ENCODE measurements around the gene NUP58.

NUP58 gene

DNA sequence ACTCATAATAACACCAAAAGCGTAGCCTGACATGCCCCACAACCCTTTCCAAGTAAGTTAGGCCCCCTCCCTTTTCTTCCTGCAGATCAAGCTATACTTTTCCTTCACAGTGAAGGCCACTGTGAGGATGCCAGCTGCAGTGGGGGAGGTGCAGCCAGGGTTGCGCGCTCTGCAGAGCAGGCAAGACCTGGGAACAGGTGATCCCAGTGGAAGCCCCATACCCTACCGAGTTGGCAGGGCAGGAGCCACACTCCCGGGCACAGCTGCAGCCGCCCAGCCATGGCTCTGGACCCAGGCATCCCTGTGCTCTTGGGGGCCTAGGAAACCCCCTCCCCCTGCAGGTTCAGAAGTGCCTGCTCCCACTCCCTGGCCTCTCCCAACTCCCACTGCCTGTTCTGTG, 32.9 kb upstream of the NUP58 start:
- DNase-seq (ENCODE audit: low read depth in 1 of 2, low spot score in 1 of 2) = no peak
- Histone ChIP-seq H3K27me3 (ENCODE audit: insufficient read depth, poor library complexity, severe bottlenecking) (no peaks in the 10 kb centered on the region), H3K27ac (replicated peaks) (no peak overlapping the region), H3K4me3 (replicated peaks; ENCODE audit: insufficient read depth, low read length) (no peak overlapping the region)
- TF ChIP-seq, protein P1, sequence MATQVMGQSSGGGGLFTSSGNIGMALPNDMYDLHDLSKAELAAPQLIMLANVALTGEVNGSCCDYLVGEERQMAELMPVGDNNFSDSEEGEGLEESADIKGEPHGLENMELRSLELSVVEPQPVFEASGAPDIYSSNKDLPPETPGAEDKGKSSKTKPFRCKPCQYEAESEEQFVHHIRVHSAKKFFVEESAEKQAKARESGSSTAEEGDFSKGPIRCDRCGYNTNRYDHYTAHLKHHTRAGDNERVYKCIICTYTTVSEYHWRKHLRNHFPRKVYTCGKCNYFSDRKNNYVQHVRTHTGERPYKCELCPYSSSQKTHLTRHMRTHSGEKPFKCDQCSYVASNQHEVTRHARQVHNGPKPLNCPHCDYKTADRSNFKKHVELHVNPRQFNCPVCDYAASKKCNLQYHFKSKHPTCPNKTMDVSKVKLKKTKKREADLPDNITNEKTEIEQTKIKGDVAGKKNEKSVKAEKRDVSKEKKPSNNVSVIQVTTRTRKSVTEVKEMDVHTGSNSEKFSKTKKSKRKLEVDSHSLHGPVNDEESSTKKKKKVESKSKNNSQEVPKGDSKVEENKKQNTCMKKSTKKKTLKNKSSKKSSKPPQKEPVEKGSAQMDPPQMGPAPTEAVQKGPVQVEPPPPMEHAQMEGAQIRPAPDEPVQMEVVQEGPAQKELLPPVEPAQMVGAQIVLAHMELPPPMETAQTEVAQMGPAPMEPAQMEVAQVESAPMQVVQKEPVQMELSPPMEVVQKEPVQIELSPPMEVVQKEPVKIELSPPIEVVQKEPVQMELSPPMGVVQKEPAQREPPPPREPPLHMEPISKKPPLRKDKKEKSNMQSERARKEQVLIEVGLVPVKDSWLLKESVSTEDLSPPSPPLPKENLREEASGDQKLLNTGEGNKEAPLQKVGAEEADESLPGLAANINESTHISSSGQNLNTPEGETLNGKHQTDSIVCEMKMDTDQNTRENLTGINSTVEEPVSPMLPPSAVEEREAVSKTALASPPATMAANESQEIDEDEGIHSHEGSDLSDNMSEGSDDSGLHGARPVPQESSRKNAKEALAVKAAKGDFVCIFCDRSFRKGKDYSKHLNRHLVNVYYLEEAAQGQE (IDR thresholded peaks at IDR 0.05; ENCODE audit: insufficient replicate concordance, low read depth) = no peak
- TF ChIP-seq, protein P2, sequence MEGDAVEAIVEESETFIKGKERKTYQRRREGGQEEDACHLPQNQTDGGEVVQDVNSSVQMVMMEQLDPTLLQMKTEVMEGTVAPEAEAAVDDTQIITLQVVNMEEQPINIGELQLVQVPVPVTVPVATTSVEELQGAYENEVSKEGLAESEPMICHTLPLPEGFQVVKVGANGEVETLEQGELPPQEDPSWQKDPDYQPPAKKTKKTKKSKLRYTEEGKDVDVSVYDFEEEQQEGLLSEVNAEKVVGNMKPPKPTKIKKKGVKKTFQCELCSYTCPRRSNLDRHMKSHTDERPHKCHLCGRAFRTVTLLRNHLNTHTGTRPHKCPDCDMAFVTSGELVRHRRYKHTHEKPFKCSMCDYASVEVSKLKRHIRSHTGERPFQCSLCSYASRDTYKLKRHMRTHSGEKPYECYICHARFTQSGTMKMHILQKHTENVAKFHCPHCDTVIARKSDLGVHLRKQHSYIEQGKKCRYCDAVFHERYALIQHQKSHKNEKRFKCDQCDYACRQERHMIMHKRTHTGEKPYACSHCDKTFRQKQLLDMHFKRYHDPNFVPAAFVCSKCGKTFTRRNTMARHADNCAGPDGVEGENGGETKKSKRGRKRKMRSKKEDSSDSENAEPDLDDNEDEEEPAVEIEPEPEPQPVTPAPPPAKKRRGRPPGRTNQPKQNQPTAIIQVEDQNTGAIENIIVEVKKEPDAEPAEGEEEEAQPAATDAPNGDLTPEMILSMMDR (IDR thresholded peaks at IDR 0.05; ENCODE audit: insufficient read depth, low read length) = no peak
- TF ChIP-seq POLR2AphosphoS5 (IDR thresholded peaks at IDR 0.05; ENCODE audit: low read depth) (no peak), SPI1 (IDR thresholded peaks at IDR 0.05; ENCODE audit: borderline replicate concordance, low read depth) (no peak), GABPA (IDR thresholded peaks at IDR 0.05; ENCODE audit: low read depth) (no peak)

DNA sequence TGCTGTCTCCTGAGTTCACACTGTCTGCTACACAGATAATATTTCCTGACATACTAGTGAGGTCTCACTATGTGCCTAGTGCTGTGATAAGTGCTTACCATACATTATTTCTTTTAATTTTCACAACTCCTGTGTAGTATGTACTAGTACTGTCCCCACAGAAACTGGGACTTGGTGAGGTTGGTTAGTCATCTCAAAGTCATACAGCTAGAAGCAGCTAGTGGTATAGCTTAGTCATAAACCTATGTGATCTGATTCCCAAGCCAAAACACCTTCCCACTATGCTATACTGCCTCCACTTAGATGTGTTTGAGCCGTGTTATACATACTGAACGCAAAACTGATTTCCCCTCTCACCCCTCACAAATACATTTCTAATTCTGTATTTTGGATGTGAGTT, 24.7 kb upstream of the NUP58 start:
- TF ChIP-seq GABPA (IDR thresholded peaks at IDR 0.05; ENCODE audit: low read depth) (no peak), SPI1 (IDR thresholded peaks at IDR 0.05; ENCODE audit: borderline replicate concordance, low read depth) (no peak), POLR2AphosphoS5 (IDR thresholded peaks at IDR 0.05; ENCODE audit: low read depth) (no peak)
- TF ChIP-seq, protein P1 (IDR thresholded peaks at IDR 0.05; ENCODE audit: insufficient replicate concordance, low read depth) = no peak
- TF ChIP-seq, protein P2 (IDR thresholded peaks at IDR 0.05; ENCODE audit: insufficient read depth, low read length) = no peak
- no peak overlapping the region for H3K4me3 ChIP-seq (replicated peaks; ENCODE audit: insufficient read depth, low read length)
- H3K27me3 ChIP-seq (ENCODE audit: insufficient read depth, poor library complexity, severe bottlenecking) = no peaks in the 10 kb centered on the region
- no peak overlapping the region for H3K27ac ChIP-seq (replicated peaks)
- DNase-seq (ENCODE audit: low read depth in 1 of 2, low spot score in 1 of 2) = no peak

DNA sequence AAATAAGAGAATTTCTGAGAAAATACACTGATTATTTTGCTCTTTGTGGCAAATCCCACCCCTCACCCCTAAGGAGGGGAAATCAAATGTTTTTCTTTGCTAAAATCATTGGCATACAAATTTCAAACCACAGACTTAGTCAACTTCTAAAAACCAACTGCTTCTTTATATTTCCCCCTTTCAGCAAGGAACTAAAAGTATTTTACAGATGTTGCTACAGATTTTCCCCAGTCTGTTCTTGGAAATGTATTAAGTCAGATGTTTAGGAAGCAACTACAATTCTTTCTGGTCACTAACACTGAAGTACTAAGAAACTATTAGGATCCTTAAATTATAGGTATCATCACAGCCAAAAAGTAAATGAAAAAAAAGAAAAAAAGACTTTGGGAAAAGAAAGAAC, 21.0 kb upstream of the NUP58 start:
- Histone ChIP-seq H3K4me3 (replicated peaks; ENCODE audit: insufficient read depth, low read length) (no peak overlapping the region), H3K27me3 (ENCODE audit: insufficient read depth, poor library complexity, severe bottlenecking) (no peaks in the 10 kb centered on the region), H3K27ac (replicated peaks) (no peak overlapping the region)
- DNase-seq (ENCODE audit: low read depth in 1 of 2, low spot score in 1 of 2) = no peak
- TF ChIP-seq, protein P1 (IDR thresholded peaks at IDR 0.05; ENCODE audit: insufficient replicate concordance, low read depth) = no peak
- no peak for TF ChIP-seq GABPA (IDR thresholded peaks at IDR 0.05; ENCODE audit: low read depth)
- TF ChIP-seq POLR2AphosphoS5 (IDR thresholded peaks at IDR 0.05; ENCODE audit: low read depth) = no peak
- TF ChIP-seq, protein P2 (IDR thresholded peaks at IDR 0.05; ENCODE audit: insufficient read depth, low read length) = no peak
- no peak for TF ChIP-seq SPI1 (IDR thresholded peaks at IDR 0.05; ENCODE audit: borderline replicate concordance, low read depth)
